ENCODE results near the gene OR5B21. TPM values are rescaled to one million over a fixed set of nuclear protein-coding genes. Genes with fewer than 3 reads are reported as not detected.
A peak's percentile ranks its signal among the peaks of the same experiment; 100 is the strongest.

The OR5B21 gene
- not detected for total RNA-seq
- polyA plus RNA-seq: not detected

DNA sequence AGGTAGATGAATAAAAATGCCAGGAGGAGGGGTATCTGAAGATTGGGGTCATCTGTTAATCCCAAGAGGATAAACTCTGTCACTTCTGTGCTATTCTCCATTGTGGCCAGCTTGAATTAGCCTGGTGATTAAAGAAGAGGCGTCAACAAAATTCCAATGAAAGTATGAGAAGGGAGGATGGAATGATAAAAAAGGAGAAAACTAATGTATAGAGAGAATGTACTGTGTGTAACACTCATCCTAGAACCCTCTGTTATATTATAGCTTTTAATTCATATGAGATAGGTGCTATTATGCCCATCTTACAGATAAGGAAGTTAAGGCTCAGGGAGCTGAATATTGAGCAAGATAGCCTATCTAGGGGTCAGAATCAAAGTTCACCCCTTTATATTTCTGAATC, at the start of gene OR5B21:
Gene OR5B21, minus strand, starts transcription at position 101 of the 400 bp plus-strand sequence. Its CDS starts 0 bp downstream, at position 101.
- DNase-seq (ENCODE audit: extremely low spot score): no peak
- H3K36me3 ChIP-seq (ENCODE audit: insufficient read depth): no peaks in the 10 kb centered on the region
- H3K4me3 ChIP-seq (ENCODE audit: low read depth, low read length): no peak within 1 kb of the TSS
- no peak within 1 kb of the TSS for H3K27ac ChIP-seq (ENCODE audit: low read depth)
- 92% methylated on average over 1 of the region's 1 CpG for WGBS
- no peaks in the 10 kb centered on the region for H3K4me1 ChIP-seq (ENCODE audit: insufficient read depth)

DNA sequence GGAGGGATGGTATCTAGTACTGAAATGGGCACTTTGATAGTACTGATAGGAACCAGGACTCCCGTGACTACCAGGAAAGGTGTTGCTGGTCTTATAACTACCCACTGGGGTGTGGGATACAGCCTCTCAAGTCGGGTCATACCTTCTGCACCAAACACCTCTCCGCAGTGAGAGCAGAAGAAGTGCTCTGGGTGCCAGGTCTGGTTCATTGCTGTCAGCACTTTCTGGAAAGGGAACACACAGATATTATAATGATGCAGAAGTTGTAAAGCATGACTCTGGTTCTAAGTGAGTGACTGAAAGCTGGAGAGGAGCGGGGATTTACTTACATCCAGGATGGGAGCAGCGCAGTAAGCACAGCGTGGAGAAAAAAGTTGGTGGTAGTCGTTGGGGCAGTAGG, 41.7 kb upstream of the OR5B21 start:
- no peak for DNase-seq (ENCODE audit: extremely low spot score)
- WGBS: 94% methylated on average over 7 of the region's 7 CpGs
- Histone ChIP-seq H3K36me3 (ENCODE audit: insufficient read depth) (peaks cover 5% of the 10 kb centered on the region), H3K4me1 (ENCODE audit: insufficient read depth) (no peaks in the 10 kb centered on the region), H3K27ac (ENCODE audit: low read depth) (no peak overlapping the region), H3K4me3 (ENCODE audit: low read depth, low read length) (no peak overlapping the region)

DNA sequence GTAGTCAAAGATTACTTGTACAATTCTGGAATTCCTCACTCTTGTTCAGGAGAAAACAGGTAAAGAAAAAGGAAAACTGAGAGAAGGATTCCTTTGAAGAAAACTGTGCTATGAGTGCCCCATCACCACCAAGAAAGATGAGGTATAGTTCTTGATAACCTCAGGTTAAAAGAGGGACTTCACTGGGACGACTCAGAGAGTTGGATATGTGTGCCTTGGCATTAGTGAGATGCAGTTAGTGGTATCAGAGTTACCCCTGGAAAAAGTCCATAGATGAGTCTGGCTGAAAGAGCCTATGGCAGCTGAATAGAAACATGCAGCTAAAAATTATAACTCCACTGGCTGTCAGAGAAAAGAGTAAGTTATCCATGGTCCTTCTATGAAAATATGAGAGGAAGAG, 38.9 kb upstream of the OR5B21 start:
- Histone ChIP-seq H3K36me3 (ENCODE audit: insufficient read depth) (peaks cover 6% of the 10 kb centered on the region), H3K27ac (ENCODE audit: low read depth) (no peak overlapping the region), H3K4me1 (ENCODE audit: insufficient read depth) (no peaks in the 10 kb centered on the region), H3K4me3 (ENCODE audit: low read depth, low read length) (no peak overlapping the region)
- DNase-seq (ENCODE audit: extremely low spot score): no peak
- 84% methylated on average over 1 of the region's 1 CpG for WGBS

DNA sequence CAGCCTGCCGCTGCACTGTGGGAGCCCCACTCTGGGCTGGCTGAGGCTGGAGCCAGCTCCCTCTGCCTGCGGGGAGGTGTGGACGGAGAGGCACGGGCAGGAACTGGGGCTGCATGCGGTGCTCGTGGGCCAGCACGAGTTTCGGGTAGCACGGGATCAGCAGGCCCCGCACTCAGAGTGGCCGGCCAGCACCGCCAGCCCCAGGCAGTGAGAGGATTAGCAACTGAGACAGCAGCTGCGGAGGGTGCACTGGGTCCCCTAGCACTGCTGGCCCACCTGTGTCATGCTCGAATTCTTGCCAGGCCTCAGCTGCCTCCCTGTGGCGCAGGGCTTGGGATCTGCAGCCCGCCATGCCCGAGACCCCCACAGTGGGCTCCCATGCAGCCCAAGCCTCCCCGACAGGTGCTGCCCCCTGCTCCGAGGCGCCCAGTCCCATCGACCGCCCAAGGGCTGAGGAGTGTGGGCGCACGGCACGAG, 24.0 kb upstream of the OR5B21 start:
- no peak overlapping the region for H3K27ac ChIP-seq (ENCODE audit: low read depth)
- H3K4me3 ChIP-seq (ENCODE audit: low read depth, low read length): no peak overlapping the region
- H3K4me1 ChIP-seq (ENCODE audit: insufficient read depth): no peaks in the 10 kb centered on the region
- H3K36me3 ChIP-seq (ENCODE audit: insufficient read depth): peaks cover 2% of the 10 kb centered on the region
- no peak for DNase-seq (ENCODE audit: extremely low spot score)
- 96% methylated on average over 25 of the region's 25 CpGs for WGBS

DNA sequence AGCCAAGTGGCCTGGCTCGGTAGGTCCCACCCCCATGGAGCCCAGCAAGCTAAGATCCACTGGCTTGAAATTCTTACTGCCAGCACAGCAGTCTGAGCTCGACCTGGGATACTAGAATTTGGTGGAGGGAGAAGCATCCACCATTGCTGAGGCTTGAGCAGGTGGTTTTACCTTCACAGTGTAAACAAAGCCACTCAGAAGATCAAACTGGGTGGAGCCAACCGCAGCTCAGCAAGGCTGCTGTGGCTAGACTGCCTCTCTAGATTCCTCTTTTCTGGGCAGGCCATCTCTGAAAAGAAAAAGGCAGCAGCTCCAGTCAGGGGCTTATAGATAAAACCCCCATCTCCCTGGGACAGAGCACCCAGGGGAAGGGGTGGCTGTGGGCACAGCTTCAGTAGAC, 22.3 kb upstream of the OR5B21 start:
- no peak overlapping the region for H3K27ac ChIP-seq (ENCODE audit: low read depth)
- H3K4me3 ChIP-seq (ENCODE audit: low read depth, low read length): no peak overlapping the region
- WGBS: 81% methylated on average over 3 of the region's 3 CpGs
- no peak for DNase-seq (ENCODE audit: extremely low spot score)
- H3K4me1 ChIP-seq (ENCODE audit: insufficient read depth): no peaks in the 10 kb centered on the region
- peaks cover 2% of the 10 kb centered on the region for H3K36me3 ChIP-seq (ENCODE audit: insufficient read depth)

GRCh38 chr11:58527429-58527828, 19.5 kb upstream of the OR5B21 start:
- H3K4me3 ChIP-seq (ENCODE audit: low read depth, low read length): no peak overlapping the region
- 96% methylated on average over 6 of the region's 6 CpGs for WGBS
- H3K4me1 ChIP-seq (ENCODE audit: insufficient read depth): no peaks in the 10 kb centered on the region
- H3K27ac ChIP-seq (ENCODE audit: low read depth): no peak overlapping the region
- peaks cover 2% of the 10 kb centered on the region for H3K36me3 ChIP-seq (ENCODE audit: insufficient read depth)
- DNase-seq (ENCODE audit: extremely low spot score): no peak

GRCh38 chr11:58526721-58527120, 18.8 kb upstream of the OR5B21 start:
- WGBS: 59% methylated on average over 3 of the region's 3 CpGs
- no peak for DNase-seq (ENCODE audit: extremely low spot score)
- H3K4me1 ChIP-seq (ENCODE audit: insufficient read depth): no peaks in the 10 kb centered on the region

DNA sequence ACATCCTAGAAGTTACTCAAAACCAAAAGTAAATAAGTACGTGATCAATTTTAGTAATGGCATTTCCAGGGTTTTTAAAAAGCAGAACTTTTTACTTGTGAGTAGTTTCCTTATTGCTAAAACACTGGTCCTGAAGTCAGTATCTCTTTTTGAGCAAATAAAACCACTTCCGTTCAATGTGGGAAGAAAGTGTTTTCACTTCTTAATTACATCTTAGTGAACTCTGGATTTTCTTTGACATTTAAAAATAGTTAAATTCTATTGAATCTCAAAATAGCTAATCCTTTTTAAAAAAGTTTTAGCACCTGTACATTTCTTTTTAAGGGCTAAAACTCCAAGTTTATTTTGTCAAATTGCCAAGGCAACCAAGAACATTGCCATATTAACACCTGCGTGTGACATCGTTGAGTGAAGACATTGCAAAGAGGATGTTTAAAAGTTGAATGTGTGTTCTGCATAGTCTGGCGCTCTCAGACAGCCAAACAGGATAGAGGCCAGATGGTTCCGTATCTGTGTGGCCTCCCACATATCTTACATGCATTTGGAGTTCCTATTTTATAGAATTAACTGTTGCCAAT, 17.2 kb upstream of the OR5B21 start:
- WGBS: 20% methylated on average over 6 of the region's 6 CpGs
- Histone ChIP-seq H3K36me3 (ENCODE audit: insufficient read depth) (peaks cover 1% of the 10 kb centered on the region), H3K4me3 (ENCODE audit: low read depth, low read length) (no peak overlapping the region), H3K27ac (ENCODE audit: low read depth) (no peak overlapping the region), H3K4me1 (ENCODE audit: insufficient read depth) (no peaks in the 10 kb centered on the region)
- no peak for DNase-seq (ENCODE audit: extremely low spot score)

More at GRCh38 chr11:58526721-58527120, 18.8 kb upstream of the OR5B21 start:
- H3K4me3 ChIP-seq (ENCODE audit: low read depth, low read length): no peak overlapping the region
- H3K27ac ChIP-seq (ENCODE audit: low read depth): no peak overlapping the region
- peaks cover 2% of the 10 kb centered on the region for H3K36me3 ChIP-seq (ENCODE audit: insufficient read depth)

DNA sequence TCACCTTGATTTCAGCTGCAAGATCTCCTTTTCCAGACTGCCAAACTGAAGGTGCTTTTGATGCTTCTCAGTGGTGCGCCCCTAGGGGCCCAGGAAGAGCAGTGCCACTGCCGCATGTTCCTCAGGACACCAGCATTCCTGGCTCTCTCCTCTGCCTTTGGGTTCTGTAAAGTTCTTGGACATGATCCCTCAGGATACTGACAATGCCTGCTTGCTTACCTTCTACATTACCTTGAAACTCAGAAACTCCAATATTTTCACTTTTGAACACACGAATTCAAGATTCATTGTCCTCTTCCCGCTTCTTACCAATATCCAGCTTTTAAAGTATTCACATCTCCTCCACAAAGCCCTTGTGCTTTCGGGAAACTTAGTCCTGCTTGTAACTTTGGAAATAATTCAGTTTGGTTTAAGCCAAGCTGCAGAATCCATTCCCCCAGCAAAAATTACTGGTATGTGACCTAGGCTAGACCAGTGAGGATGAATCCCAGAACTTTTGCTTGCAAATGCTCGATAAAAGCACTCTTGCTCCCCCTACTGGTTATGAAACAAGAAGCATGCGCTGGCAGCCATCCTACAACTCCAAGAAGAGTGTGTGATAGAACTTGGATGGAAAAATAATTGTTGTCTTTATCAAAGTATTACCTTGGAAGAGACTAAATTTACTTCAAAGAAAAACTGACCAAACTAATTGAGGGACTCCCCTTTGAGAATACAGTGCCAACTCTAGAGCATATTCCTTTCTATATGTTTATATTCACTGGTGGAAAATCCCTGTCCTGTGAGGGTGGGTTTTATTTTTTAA, 16.5 kb upstream of the OR5B21 start:
- H3K27ac ChIP-seq (ENCODE audit: low read depth): no peak overlapping the region
- WGBS: 16% methylated on average over 7 of the region's 7 CpGs
- H3K36me3 ChIP-seq (ENCODE audit: insufficient read depth): no peaks in the 10 kb centered on the region
- H3K4me1 ChIP-seq (ENCODE audit: insufficient read depth): no peaks in the 10 kb centered on the region
- H3K4me3 ChIP-seq (ENCODE audit: low read depth, low read length): no peak overlapping the region
- DNase-seq (ENCODE audit: extremely low spot score): peak; percentile 42

DNA sequence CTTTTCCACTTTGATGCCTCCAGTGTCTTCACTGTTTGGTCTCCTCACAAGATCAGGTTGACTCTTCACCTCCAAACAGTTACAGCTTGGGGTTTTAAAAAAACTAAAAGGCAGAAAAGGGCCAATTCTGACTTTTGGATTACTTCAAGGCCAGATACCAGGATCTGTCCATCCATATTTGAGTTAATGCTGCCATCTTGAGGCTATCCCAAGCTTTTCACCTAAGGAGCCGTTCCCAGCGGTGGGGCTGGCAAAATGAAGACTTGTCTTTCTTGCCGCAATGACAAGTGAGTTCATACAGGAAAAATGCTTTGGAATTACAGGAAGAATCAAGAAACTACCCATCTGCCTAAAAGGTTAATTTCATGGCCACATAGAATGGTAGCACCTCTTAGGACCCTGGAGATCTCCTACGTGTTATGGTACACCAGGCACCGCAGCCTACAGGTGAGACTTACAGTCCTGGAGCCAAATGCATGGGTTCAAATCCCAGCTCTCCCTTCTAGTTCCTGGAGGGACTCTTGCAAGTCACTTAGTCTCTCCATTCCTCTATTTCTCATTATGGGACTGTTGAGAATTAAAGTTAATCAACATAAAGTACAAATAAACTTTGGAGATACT, 6.0 kb upstream of the OR5B21 start:
- H3K4me3 ChIP-seq (ENCODE audit: low read depth, low read length): no peak overlapping the region
- DNase-seq (ENCODE audit: extremely low spot score): no peak
- no peak overlapping the region for H3K27ac ChIP-seq (ENCODE audit: low read depth)
- no peaks in the 10 kb centered on the region for H3K4me1 ChIP-seq (ENCODE audit: insufficient read depth)
- H3K36me3 ChIP-seq (ENCODE audit: insufficient read depth): no peaks in the 10 kb centered on the region
- WGBS: 28% methylated on average over 5 of the region's 5 CpGs

DNA sequence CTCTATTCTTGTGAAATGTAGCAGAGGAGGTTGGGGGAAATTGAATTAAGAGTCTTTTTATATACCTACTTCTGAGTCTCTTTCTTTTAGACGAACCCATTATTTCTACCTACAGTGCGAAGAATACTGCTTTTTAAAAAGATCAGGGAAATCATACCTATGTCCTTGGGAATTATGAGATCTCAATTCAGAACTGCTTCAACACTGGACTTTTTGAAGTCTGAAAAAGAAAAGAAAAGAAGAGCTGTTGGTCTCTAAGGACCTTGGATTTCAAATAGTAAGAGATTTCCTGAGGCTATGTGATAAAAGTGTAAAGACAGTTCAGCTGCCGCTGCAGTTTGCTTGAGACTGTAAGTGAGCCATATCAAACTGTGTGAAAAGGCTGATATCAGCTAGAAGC, 3.7 kb upstream of the OR5B21 start:
- H3K36me3 ChIP-seq (ENCODE audit: insufficient read depth): no peaks in the 10 kb centered on the region
- H3K4me3 ChIP-seq (ENCODE audit: low read depth, low read length): no peak overlapping the region
- DNase-seq (ENCODE audit: extremely low spot score): no peak
- no peaks in the 10 kb centered on the region for H3K4me1 ChIP-seq (ENCODE audit: insufficient read depth)
- H3K27ac ChIP-seq (ENCODE audit: low read depth): no peak overlapping the region
- WGBS: 88% methylated on average over 3 of the region's 3 CpGs

DNA sequence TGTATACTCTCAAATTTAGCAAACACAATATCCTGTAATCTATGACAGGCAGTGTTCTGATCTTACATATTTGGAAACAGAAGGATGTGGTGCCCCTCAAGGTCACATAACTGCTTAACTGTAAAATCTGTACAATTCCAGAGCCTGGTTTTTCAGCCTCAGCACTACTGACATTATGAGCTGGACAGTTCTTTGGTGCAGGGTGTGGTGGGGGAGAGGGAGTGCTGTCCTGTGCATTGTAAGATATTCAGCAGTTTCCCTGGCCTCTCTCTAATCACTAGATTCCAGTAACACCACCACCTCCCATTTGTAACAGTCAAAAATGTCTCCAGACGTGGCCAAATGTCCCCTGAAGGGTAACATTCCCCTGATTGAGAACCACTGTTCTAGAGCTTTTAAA, 1.8 kb upstream of the OR5B21 start:
- Histone ChIP-seq H3K4me1 (ENCODE audit: insufficient read depth) (no peaks in the 10 kb centered on the region), H3K36me3 (ENCODE audit: insufficient read depth) (no peaks in the 10 kb centered on the region), H3K27ac (ENCODE audit: low read depth) (no peak overlapping the region), H3K4me3 (ENCODE audit: low read depth, low read length) (no peak overlapping the region)
- DNase-seq (ENCODE audit: extremely low spot score): no peak
- WGBS: 61% methylated on average over 1 of the region's 1 CpG

- no peak overlapping the region for H3K27ac ChIP-seq (ENCODE audit: low read depth)
- no peaks in the 10 kb centered on the region for H3K4me1 ChIP-seq (ENCODE audit: insufficient read depth)
- H3K36me3 ChIP-seq (ENCODE audit: insufficient read depth): no peaks in the 10 kb centered on the region
- H3K4me3 ChIP-seq (ENCODE audit: low read depth, low read length): no peak overlapping the region
- DNase-seq (ENCODE audit: extremely low spot score): no peak
Measured at GRCh38 chr11:58508814-58509213, 909 bp upstream of the OR5B21 start.

DNA sequence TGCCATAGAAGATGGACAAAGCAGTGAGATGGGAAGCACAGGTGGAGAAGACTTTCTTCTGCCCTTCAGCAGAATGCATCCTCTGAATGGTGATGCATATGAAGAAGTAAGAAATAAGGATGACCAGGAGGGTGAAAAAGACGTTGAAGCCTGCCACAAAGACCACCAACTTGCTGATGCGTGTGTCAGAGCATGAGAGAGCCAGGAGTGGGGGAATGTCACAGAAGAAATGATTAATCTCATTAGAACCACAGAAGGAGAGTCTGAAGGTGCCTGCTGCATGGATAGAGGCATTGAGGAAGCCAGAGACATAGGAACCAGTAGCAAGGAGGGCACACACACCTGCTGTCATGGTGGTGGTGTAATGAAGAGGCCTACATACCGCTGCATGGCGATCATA, 550 bp downstream of the OR5B21 start:
- H3K27ac ChIP-seq (ENCODE audit: low read depth): no peak overlapping the region
- H3K4me3 ChIP-seq (ENCODE audit: low read depth, low read length): no peak overlapping the region
- DNase-seq (ENCODE audit: extremely low spot score): no peak
- 88% methylated on average over 4 of the region's 4 CpGs for WGBS
- H3K4me1 ChIP-seq (ENCODE audit: insufficient read depth): no peaks in the 10 kb centered on the region
- no peaks in the 10 kb centered on the region for H3K36me3 ChIP-seq (ENCODE audit: insufficient read depth)

Measured in urinary bladder (tissue), 4 donors.